ENCODE data around the gene KCNIP1. TPM values are rescaled to one million over a fixed set of nuclear protein-coding genes. Genes with fewer than 3 reads are reported as not detected.

Gene KCNIP1
- total RNA-seq, 1 donor from 2014 or later = 33.6 TPM

DNA sequence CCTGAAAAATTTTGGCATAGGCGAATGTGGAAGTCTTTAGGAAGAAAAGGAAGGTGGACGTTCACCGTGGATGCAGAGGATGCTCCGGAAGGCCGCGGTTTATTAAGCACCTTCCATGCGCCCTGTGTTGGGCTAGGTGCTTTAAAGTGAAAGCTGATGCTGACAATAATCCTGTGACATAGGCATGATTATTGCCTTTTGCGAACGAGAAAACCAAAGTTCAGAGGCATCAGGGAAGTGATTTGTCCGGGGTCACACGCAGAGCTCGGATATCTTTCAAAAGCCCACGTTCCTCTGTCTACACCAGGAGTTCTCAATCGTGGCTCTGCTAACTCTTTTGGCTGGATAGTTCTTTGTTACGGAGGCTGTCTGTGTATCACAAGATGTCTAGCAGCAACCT, 267.7 kb downstream of the KCNIP1 start:
- DNase-seq (ENCODE audit: low read depth in 2 of 2) = no peak

DNA sequence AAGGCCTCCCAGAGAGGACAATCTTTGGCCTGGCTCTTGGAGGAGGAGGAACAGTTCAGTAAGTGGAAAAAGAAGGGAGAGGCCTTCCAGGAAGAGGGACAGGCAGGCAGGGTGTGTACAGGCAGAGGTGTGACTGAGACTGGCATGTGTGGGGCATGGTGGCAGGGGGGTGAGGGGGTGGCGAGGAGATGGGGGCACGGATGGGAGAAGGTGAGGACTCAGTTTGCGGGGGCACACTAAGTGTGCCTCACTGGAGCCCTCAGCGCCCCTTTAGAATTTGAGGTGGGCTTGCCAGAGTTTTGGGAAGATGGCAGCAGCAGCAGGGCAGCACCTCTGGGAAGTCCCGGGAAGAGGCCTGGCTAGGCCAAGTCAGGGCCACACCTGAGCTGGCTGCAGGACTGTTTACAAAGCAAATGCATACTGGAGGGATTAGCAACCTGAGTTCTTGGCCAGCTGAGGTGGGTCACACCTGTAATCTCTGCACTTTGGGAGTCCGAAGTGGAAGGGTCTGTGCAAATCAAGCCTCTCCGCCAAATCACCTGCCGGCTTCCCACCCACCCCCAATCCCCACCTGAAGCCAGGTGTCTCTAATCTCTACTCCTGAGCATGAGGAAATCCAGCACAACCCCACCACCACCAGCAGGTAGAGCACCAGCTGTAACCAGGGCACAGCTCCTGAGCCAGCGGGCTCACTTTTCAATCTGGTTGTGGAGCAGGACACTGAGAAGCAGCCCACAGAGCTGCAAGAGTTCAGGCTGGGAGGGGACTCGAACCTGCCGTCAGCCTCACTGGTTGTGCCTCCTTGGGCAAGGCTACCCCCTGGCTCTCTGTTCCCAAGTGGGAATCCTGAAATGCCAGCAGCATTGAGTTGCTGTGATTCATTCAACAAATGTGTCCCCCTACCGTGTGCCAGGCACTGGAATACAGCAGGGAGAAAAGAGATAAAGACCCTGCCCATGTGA, 269.5 kb downstream of the KCNIP1 start:
- no peak for DNase-seq (ENCODE audit: low read depth in 2 of 2)

DNA sequence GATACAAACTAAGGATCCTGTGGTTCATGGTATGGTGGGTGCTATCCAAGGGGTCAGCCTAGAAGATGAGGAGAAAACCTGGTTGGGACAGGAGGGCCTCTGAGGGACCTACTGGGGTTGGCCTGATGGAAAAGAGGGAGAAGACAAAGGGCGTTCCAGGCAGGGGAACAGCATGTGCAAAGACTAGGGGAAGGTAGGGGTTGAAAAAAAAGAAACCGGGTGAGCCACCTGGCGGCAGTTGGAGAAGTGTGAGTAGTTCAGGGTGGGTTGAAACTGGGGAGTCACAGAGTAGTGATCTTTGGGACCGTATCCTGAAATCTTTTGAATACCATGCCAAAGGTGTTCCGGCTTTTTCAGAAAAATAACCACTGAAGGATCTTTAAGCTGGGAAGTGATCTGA, 271.0 kb downstream of the KCNIP1 start:
- no peak for DNase-seq (ENCODE audit: low read depth in 2 of 2)

DNA sequence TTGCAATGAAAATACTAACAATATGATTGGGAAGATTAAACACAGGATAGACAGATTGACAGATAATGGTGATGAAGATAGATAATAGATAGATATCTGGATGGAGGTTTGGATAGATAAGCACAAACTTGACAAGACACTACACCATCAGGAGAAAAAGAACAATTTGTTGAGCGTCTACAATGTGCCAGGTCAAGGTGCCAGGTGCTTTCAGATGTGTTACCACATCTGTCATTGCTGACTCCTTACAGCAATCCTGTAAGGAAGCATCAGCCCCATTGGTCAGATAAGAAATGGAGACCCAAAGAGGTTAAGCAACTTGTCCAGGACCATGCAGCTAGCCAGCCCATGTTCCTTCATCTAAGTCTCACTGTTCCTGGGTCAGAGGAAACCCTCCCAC, 278.1 kb downstream of the KCNIP1 start:
- DNase-seq (ENCODE audit: low read depth in 2 of 2) = no peak

DNA sequence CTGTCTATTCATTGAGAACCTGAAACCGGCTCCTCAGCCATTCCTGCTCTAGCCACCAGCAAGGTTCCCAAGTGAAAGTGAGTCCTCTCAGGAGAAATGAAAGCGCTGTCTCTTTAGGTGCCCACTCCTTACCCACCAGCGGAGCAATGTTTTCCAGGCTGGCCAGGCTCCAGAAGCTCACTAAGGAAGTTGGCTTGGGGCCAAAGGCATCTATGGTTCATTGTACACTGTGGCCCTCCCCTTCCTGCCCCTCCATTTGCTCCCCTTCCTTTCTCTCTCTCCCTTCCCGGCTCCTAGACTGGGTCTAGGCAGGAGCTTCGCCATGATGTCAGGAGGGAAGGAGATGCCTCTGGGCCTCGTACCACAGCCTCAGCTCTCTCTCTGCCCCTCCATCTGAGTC, 278.6 kb downstream of the KCNIP1 start:
- peak; percentile 44 to 89 for DNase-seq (ENCODE audit: low read depth in 2 of 2)

DNA sequence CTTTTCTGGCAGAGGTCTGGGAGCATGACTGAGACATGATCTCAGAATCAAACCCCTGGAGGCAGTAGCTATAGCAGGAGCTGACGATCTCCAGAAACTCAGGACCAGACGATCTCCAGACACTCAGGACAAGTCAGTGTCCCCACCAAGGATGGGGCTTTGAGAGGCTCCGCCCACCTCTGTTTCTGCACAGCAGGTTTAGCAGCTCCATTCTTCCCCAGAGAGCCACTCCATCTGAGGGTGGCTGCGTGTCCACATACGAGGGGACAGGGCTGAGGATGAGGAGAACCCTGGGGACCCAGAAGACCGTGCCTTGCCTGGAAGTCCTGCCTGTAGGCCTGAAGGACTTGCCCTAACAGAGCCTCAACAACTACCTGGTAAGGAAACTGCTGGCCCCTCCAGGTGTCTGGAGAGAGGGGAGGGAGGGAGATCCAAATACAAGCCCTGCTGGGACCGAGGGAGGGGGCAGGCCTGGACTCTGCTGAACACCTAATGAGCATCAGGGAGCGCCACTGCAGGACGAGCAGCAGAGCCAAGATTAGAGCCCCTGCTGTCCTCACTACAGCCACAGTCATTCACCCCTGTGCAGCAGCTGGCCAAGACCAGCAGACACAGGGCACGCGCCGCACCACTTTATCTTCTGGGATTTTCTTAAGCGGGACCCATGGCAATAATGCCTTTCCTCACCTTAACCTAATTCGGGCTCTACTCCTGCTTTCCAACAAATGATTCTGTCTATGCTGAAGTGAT, 279.9 kb downstream of the KCNIP1 start, which contains the start of gene GABRP:
TSS of gene GABRP (plus strand) at position 228 of the 750 bp plus-strand sequence. CDS start 4,891 bp downstream, outside the sequence.
- DNase-seq (ENCODE audit: low read depth in 2 of 2) = no peak

DNA sequence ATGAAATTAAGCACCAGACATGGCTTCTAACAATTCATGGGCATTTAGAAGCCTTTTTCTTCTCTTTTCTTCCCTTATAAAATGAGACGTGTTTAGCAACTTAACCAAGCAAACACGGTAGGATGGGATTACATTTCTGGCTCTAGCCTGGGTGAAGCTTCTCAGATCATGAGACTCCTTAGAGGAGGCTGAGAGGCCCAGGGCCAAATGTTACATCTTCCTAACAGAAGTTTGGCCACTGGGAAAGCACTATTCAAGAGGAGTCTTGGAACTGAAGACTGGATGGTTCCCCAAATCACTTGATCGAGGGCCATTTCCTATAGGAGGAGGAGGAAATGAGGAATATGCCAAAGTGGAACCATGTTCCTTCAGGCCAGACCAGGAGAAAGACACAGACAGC, 281.6 kb downstream of the KCNIP1 start:
- DNase-seq (ENCODE audit: low read depth in 2 of 2) = no peak

Other genes starting within 250 kb of the KCNIP1 start
- gene LCP2, start 206.2 kb upstream of the KCNIP1 start, total RNA-seq = 0.13 and 0.26 TPM in 2 replicates
- gene KCNMB1, start 114.7 kb upstream of the KCNIP1 start, total RNA-seq = under 0.01 TPM in 1 of 2 replicates, not detected in the other